Pancreas (tissue), 10 donors: ENCODE results near the gene ZNF423. TPM values are rescaled to one million over a fixed set of nuclear protein-coding genes. Genes with fewer than 3 reads are reported as not detected.

Experiments used
- ATAC-seq, 4 donors: fragments of 200-7000 bp; cut with Tn5 transposase; one replicate each; pipeline versions ENCODE4 v1.8.0 to v1.9.1; 2020; ENCODE audit warnings: mild to moderate bottlenecking in 4 of 4, moderate library complexity in 4 of 4
- DNase-seq, 6 donors: peaks; one replicate each; pipeline ENCODE4 v3.0.0-alpha.2; 2020
- FAIRE-seq: peaks from 2 replicates; lab custom pipeline; 2012; peaks lifted over from hg19 to GRCh38; lab: Jason Lieb, UNC
- H3K27ac ChIP-seq, 4 donors: fragments of 200-600 bp; sonication (generic); 1 replicate in 3 of 4; 2 replicates in 1 of 4; pipeline versions ENCODE4 v1.5.0 to v1.8.0; 2020
- H3K27me3 ChIP-seq, 4 donors: fragments of 200-600 bp; one replicate each; pipeline ENCODE4 v1.8.0; 2021
- H3K36me3 ChIP-seq, 3 donors: fragments of 200-600 bp; sonication (generic) in 1 of 3; one replicate each; pipeline versions ENCODE4 v1.5.0 to v1.8.0; 2020 to 2021
- H3K4me1 ChIP-seq, 3 donors: fragments of 200-600 bp; one replicate each; pipeline ENCODE4 v1.8.0; 2021
- H3K4me3 ChIP-seq, 4 donors: fragments of 200-600 bp; sonication (generic) in 2 of 4; one replicate each; pipeline versions ENCODE4 v1.5.0 to v1.8.0; 2020 to 2021
- H3K9me3 ChIP-seq, 4 donors: fragments of 200-600 bp; one replicate each; pipeline ENCODE4 v1.8.0; 2021
- WGBS, 2 donors: extraction: QIAGEN DNeasy Blood & Tissue Kit; methylation state at CpG; one replicate each; pipeline ENCODE4 v1.1.7; 2013; 5-methylcytosine and 5-hydroxymethylcytosine counted together
- intact Hi-C, 3 donors: fragments of 100-400 bp; cut with DNase I; formaldehyde crosslinking; loops; one replicate each; pipeline versions ENCODE4 v1.11.1 to v1.14.2; 2022
- polyA plus RNA-seq, 2 donors: library from polyadenylated mRNA; stranded (reverse); fragments of 200-250 nt; gene quantifications; one replicate each; pipeline ENCODE4 v1.2.3, GENCODE V29; 2013
- total RNA-seq, 6 donors: library from RNA; stranded (reverse); fragmentation: NEBNext Ultra II Directional in 4 of 6; extraction: Animal tissue kit (Norgen Biotek cat#: 25700) in 4 of 6; gene quantifications; one replicate each; pipeline versions ENCODE4 v1.2.1 to v1.2.4, GENCODE V29; 2021 to 2023
- TF ChIP-seq, protein P1 (sequence below), 4 donors: fragments of 200-600 bp; sonication (generic) in 3 of 4; IDR thresholded peaks; one replicate each; pipeline versions ENCODE4 v1.5.0 to v1.8.0; 2021; ENCODE audit warnings: antibody characterized with exemption in 4 of 4
- donor health status: healthy with polysubstance abuse.
- donor health status: DM: no; HTN: no; CAD: no; lungs with moderate emphysema.
- donor health status: DM: no; HTN: no; CAD: no.
- donor health status: control.
- donor health status: control.
- donor health status: Bipolar disorder and iron deficiency.
- donor health status: DM: yes; HTN: yes; CAD: no.
- donor health status: DM: no; HTN: no; CAD: no.
- donor health status: DM: no; HTN: no; CAD: no.
- donor health status: DM: yes; HTN: yes; CAD: no.

ZNF423 gene
- total and polyA plus RNA-seq, 8 donors: 0.61 to 5.1 (median 3.0) TPM

DNA sequence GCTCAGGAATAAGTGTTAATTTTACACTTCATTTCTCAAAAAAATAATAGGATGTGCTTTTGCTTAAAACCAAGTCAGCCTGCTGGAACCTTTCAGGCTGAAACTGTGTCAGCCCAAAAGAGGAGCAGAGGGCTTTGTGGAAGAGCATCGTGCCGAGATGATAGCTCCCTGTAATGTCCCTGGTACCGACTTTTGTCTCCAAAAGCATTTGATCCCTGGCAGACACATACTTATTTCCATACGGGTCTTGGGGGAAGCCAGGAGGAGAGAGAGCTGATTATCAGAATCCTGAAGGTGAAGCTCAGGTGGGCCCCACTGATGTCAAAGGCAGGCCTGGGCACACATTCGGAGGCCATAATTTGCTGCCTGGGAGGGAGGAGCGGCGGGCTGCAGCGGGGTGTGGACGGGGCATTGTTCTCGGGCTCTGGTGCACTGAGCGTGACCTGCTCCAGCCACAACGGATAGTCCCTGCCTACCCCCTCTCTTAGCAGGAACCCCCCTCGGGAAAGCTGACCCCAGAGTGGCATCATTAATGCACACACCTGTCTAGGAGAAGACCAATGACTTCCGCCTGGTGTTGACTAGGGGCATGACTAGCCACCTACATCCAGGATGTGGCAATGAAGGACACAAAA, 326.4 kb downstream of the ZNF423 start:
- no peak overlapping the region for H3K27ac ChIP-seq
- H3K36me3 ChIP-seq: no peaks in the 10 kb centered on the region
- intact Hi-C loops: no loop called here
- 82 to 86% methylated on average over 14 of the region's 14 CpGs for WGBS, 2 donors
- no peaks in the 10 kb centered on the region for H3K27me3 ChIP-seq
- H3K4me3 ChIP-seq: no peak overlapping the region
- H3K9me3 ChIP-seq: no peaks in the 10 kb centered on the region
- DNase-seq (no peak), FAIRE-seq (no peak), ATAC-seq (no peak)
- TF ChIP-seq, protein P1, sequence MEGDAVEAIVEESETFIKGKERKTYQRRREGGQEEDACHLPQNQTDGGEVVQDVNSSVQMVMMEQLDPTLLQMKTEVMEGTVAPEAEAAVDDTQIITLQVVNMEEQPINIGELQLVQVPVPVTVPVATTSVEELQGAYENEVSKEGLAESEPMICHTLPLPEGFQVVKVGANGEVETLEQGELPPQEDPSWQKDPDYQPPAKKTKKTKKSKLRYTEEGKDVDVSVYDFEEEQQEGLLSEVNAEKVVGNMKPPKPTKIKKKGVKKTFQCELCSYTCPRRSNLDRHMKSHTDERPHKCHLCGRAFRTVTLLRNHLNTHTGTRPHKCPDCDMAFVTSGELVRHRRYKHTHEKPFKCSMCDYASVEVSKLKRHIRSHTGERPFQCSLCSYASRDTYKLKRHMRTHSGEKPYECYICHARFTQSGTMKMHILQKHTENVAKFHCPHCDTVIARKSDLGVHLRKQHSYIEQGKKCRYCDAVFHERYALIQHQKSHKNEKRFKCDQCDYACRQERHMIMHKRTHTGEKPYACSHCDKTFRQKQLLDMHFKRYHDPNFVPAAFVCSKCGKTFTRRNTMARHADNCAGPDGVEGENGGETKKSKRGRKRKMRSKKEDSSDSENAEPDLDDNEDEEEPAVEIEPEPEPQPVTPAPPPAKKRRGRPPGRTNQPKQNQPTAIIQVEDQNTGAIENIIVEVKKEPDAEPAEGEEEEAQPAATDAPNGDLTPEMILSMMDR (IDR thresholded peaks at IDR 0.05): no peak
- no peaks in the 10 kb centered on the region for H3K4me1 ChIP-seq

DNA sequence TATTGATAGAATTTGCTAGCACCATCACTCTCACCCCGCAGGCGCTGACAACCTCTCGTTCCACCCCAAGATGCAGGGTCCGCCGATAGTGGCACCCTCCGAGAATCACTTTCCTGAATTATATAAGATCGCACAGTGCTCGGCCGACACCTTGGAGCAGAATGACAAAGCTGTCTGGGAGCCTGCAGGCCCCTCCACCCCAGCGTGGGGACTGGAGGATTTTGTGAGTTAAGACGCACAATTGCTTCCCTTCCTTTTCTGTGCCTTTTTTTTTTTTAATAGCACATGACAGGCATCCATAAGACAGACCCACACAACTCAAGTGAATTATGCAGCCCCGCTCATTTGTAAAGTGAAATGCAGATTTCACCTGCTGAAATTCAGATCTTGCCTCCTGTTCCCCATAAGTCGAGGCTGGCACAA, 327.0 kb downstream of the ZNF423 start:
- intact Hi-C loops: no loop called here
- WGBS, 2 donors: 88% methylated on average over 13 of the region's 13 CpGs
- no peak for FAIRE-seq
- no peaks in the 10 kb centered on the region for H3K4me1 ChIP-seq
- TF ChIP-seq, protein P1 (IDR thresholded peaks at IDR 0.05): no peak
- H3K27me3 ChIP-seq: no peaks in the 10 kb centered on the region
- no peak overlapping the region for H3K4me3 ChIP-seq
- no peak for DNase-seq
- ATAC-seq: no peak
- no peaks in the 10 kb centered on the region for H3K9me3 ChIP-seq
- H3K27ac ChIP-seq: no peak overlapping the region
- no peaks in the 10 kb centered on the region for H3K36me3 ChIP-seq

DNA sequence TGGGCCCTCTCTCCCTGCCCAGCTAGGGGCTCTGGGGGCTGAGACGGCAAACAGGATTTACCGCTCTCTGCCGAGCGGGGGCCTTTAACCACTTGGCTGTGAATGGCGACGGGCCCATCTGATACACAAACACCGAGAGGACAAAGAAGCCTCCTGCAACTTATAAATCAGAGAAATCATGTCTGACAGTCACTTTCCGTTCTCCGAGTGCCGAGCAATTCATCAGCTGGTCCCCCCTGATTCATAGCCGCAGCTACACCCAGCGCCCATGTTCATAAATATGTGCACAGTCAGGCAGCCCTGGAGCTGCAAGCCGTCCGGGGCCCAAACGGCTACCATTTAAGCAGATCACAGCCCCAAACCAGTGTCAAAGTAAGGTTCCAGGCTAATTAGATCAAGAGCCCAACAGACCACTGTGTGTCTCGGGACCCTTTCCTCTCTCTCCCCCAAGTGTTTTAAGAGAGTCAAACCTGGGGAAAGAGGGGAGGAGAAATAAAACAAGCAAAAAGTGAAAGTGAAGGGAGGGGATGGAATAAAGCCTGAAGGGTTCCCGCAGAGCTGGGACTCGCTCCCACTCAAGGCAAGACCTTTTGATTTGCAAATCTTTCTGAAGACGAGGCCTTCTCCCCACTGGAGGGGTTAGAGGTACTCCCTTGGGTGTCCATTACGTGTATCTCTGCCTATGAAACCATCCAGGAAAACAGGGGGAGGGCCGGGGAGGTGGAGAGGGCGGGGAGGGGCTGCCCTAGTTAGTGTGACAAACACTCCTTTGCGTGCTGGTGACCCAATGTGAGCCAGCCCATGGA, 327.6 kb downstream of the ZNF423 start:
- H3K4me1 ChIP-seq: no peaks in the 10 kb centered on the region
- FAIRE-seq (no peak), DNase-seq (peak in 1 of 6 donors; percentile 41), ATAC-seq (peak in 1 of 4 donors; percentile 30)
- WGBS, 2 donors: 64 to 65% methylated on average over 22 to 23 of the region's 23 CpGs
- H3K9me3 ChIP-seq: no peaks in the 10 kb centered on the region
- no peak overlapping the region for H3K27ac ChIP-seq
- TF ChIP-seq, protein P1 (IDR thresholded peaks at IDR 0.05): no peak
- no peak overlapping the region for H3K4me3 ChIP-seq
- H3K36me3 ChIP-seq: no peaks in the 10 kb centered on the region
- H3K27me3 ChIP-seq: no peaks in the 10 kb centered on the region
- intact Hi-C loops: no loop called here

DNA sequence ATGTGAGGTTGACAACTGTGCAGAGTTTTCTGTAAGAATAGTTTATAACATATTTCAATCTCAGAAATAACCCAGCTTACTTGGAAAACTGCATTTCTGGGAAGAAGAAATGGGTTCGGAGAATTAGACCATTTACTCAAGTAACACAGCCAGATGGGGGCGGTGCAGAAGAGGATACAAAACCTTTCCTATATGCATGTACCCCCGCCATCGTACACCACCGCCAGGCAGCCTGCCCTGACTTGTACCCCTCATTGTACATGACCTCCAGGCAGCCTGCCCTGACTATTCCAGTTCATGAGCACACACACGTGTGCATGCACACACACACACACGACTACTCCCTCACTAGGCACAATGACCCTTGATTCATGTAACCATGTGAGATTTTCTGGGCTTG, 328.3 kb downstream of the ZNF423 start:
- Histone ChIP-seq H3K4me1 (no peaks in the 10 kb centered on the region), H3K4me3 (no peak overlapping the region), H3K36me3 (no peaks in the 10 kb centered on the region), H3K27me3 (no peaks in the 10 kb centered on the region), H3K27ac (no peak overlapping the region), H3K9me3 (no peaks in the 10 kb centered on the region)
- TF ChIP-seq, protein P1 (IDR thresholded peaks at IDR 0.05): no peak
- no peak for ATAC-seq
- 84 to 86% methylated on average over 7 of the region's 7 CpGs for WGBS, 2 donors
- peak in 1 of 6 donors; percentile 32 for DNase-seq
- no peak for FAIRE-seq
- intact Hi-C loops: no loop called here
